Activated CD8-positive, alpha-beta memory T cell treated with anti-CD3 and anti-CD28 coated beads for 36 hours (primary cell): ENCODE measurements around the gene RGS10. TPM values are rescaled to one million over a fixed set of nuclear protein-coding genes. Genes with fewer than 3 reads are reported as not detected.

Source experiments
- CTCF ChIA-PET: fragments of 350-600 bp; sonication (Branson Sonifier 250); formaldehyde crosslinking; loops from one replicate; lab custom pipeline; 2021; ENCODE audit warnings: antibody characterized with exemption; lab: Charles Lee
- POLR2A ChIA-PET: fragments of 350-600 bp; sonication (Branson Sonifier 250); formaldehyde crosslinking; loops from one replicate; lab custom pipeline; 2021; ENCODE audit warnings: antibody characterized with exemption; lab: Charles Lee
- total RNA-seq, 2 experiments: library from RNA; stranded (reverse); gene quantifications; one replicate each; pipeline ENCODE4 v1.2.3, GENCODE V29; 2021

Gene RGS10
- total RNA-seq, 2 experiments from 2014 or later, result 150 to 152 TPM

DNA sequence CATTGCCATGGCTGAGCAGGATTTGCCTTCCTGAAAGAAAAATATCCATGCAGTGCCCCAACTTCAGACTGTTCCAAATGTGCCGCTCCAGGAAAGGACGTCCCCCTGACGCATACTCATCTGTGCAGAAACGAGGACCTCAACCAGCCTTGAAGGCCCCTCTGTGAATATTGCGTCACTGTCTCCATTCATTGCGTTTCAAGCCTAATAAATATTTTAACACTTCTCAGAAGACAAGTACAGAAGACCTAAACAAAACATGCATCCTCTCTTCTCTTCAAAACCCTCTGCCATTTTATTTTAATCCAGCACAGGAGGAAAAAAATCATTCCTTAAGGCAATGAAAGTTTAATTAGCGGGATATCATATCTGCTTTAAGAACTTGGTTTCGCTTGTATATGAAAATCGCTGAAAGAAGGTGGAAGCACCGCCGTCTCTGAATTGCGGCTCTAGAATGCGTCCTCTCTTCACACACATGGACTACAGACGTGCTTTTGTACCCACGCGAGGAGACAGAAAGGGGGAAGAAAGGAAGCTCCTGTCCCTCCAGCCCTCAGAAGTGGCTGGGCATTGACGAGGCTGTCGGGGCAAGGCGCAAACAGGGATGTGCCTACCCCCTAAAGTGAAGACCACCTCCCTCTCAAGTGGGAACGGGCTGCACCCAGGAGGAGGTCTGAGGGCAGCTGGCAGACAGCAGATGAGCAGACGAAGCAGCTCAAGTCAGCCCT, 36.8 kb downstream of the RGS10 start:
- CTCF ChIA-PET, result no interaction called here
- POLR2A ChIA-PET, result no interaction called here

DNA sequence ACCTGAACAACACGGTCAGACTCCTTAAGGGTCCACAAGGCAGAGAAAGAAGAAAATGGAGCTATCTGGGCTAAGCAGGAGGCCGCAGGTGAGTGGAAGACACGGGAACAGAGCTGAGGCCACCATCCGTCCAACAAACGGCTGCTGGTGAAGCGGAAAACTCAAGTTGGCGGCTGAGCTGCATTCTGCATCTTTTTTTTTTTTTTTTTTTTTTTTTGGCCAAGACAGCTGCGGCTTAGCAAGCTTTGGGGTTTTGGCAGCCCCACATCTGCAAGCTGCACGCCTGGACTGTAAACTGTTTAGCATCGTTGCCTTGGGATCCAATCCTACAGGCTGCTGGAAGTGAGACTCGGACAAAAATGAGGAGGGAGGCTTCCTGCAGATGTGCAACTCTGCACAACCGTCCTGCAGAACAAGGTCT, 37.4 kb downstream of the RGS10 start:
- ChIA-PET CTCF (interaction anchor here (0.7 kb wide), 1 partner anchor 121 kb away, joined by 6 read pairs; no protein-coding TSS in a partner anchor), POLR2A (no interaction called here)

DNA sequence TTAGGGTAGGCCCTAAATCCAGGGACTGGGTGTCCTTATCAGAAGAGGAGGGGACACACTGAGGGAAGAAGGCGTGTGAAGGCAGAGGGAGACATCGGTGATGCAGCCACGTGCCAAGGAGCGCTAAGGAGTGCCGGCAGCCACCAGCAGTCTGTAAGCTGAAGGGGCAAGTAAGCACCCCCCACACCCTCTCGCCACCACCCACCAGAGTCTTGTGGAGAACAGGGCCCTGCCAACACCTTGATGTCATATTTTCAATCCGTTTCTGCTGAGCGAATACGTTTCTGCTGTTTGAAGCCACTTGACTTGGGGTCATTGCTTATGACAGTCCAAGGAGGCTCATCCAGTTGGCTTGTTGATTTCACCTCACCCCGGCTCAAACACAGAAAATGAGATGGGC, 37.9 kb downstream of the RGS10 start:
- POLR2A ChIA-PET, result no interaction called here
- CTCF ChIA-PET, result interaction anchor here (0.7 kb wide), 1 partner anchor 121 kb away, joined by 6 read pairs; no protein-coding TSS in a partner anchor

DNA sequence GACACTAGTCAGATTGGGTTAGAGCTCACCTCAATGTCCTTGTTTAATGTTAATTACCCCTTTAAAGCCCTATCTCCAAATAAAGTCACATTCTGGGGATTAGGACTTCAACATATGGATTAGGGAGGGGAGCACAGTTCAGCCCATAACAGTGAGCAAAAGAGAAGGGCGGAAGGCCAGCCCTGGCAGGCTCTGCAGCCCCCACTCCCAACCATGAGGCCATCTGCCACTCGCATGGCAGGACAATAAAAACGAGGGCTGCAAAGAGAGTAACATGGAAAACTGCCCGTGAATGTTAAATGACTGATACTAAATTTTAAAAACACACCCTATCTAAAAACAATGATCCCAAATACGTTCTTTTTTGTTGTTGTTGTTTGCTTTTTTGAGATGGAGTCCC, 38.7 kb downstream of the RGS10 start:
- CTCF ChIA-PET, result no interaction called here
- POLR2A ChIA-PET, result no interaction called here

DNA sequence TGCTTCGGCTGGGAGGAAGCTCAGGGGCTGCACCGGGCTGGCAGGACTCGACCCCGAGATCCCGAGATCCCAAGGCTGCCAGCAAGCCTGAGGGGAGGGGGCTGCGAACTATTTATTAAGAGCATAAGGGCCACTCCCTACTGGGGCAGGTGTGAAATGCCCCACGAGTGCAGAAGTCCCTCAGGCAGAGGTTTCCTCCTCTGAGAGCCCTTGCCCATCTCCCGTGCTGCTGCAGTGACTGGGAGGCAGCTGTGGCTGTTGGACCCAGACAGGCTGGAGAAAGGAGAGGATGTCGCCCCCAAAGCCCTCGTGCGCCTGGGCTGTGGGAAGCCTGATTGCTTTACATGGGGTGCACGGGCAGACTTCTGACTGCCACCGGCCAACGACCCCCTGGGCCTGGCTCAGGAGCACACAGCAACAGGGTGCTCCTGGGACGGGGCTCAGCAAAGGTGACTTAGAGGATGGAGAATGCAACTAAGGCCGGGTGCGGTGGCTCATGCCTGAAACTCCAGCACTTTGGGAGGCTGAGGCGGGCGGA, 39.8 kb downstream of the RGS10 start:
- POLR2A ChIA-PET, result interaction anchor here (0.6 to 1.0 kb wide), 2 partner anchors 14 to 39 kb away, joined by 3 read pairs; no protein-coding TSS in a partner anchor
- CTCF ChIA-PET, result interaction anchor here (0.7 kb wide), 1 partner anchor 39 kb away, joined by 4 read pairs; no protein-coding TSS in a partner anchor

DNA sequence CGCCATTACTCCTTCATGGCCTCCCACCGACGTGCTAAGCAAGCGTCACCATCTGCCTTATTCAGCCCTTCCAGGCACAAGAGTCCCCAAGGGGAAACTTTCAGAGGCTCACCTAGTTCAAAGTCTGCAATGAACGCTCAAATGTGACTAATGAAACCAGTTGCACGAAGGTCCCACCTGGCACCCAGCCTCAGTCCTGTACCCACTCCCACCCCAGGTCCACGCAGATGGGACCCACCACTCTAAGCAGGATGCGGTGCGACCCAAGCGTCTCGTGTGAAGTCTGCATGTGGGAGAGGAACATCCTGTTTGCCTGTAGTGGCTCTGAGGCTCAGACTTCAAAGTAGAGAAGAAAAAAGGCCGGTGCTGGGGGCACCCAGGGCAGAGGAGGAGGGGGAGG, 40.3 kb downstream of the RGS10 start:
- CTCF ChIA-PET, result no interaction called here
- POLR2A ChIA-PET, result interaction anchor here (0.6 kb wide), 1 partner anchor 14 kb away, joined by 3 read pairs; no protein-coding TSS in a partner anchor

DNA sequence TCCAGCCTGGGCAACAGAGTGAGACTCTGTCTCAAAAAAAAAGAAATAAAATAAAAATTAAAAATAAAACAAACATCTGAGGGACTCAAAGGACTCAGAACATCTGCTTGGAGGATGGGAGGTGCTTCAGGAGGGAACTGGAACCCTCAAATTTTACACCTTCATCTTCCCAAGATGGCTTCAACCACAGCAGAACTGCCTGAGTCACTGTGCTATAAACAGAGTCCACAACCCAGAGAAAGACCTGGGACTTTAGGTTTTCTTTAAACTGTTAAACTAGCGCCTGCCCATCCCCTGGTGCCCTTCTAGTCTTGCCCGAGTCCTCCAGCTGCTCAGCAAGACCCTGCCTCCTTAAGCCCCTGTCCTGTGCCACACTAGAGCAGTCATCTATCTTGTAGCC, 40.8 kb downstream of the RGS10 start:
- ChIA-PET POLR2A (no interaction called here), CTCF (interaction anchor here (1.7 kb wide), 1 partner anchor 16 kb away, joined by 5 read pairs; no protein-coding TSS in a partner anchor)

DNA sequence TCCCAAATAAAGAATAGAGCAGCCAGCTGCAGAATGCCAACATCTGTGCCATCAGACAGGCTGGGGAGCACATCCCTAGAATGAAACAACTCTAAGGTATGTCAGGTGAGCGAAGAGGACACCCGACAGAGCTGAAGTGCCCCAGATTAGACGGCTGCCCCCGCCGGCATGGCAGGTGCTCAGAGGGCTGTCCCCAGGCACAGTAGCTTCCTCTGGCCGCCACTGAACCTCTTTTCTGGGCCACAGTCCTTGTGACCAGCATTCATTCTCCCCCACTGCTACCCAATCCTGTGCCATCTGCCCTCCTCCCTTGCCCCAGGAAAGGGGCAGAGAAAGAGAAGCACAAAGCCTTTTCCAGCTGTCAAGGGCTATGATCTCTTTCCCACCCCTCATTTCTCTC, 41.7 kb downstream of the RGS10 start:
- POLR2A ChIA-PET, result interaction anchor here (1.0 kb wide), 1 partner anchor 17 kb away, joined by 3 read pairs; no protein-coding TSS in a partner anchor
- CTCF ChIA-PET, result interaction anchor here (0.6 to 2.2 kb wide), 4 partner anchors 11 to 364 kb away, joined by 3 to 6 read pairs (median 4); partner anchors contain the start of gene RGS10

DNA sequence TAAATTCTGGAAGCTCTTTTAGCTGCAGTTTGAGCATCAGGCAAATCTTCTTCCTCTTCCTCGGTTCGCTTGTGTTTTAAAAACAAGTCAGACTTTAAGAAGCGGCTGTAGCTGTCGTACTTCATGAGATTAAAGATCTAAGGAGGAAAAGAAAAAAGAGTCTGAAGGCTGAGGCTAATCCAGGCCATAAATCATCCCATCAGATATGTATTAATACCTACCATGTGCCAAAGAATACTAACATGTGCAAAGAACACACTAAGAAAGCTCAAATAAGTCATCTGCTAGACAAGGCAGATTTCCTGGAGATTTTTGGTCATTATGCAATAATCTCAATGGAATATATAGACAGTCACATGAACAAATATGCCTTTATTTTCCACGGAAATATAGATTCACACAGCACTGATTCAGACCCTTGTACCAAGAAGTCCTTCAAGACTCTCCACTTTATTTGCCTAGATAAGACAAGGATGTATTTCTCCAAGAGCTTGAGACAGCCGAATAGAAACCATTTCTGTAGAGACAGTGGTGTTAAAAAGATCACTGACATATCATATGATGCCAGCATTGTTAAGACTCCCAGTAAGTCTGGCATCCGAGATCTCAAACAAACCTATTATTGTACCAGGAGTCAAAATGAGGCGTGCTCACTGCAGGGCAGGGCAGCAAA, 42.3 kb downstream of the RGS10 start:
- POLR2A ChIA-PET, result interaction anchor here (0.5 to 1.0 kb wide), 3 partner anchors 17 to 320 kb away, joined by 3 to 5 read pairs (median 4); no protein-coding TSS in a partner anchor
- CTCF ChIA-PET, result interaction anchor here (0.7 to 2.2 kb wide), 3 partner anchors 11 to 43 kb away, joined by 3 to 6 read pairs (median 5); partner anchors contain the start of gene RGS10

DNA sequence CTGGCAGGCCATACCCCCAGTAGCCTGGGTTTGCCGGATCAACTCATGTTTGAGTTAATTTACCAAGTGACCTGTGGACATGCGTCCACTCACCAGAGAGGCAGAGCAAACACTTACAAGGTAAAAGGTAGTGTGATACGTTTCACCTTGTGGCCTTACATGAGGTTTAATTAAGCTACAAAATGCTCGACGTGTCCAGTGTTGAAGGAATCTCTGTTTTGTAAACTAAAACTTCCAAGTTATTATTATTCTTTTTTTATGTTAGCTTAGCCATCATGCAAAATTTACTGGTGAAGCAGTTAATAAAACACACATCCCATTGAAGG, 42.9 kb downstream of the RGS10 start:
- CTCF ChIA-PET, result interaction anchor here (2.2 kb wide), 1 partner anchor 10 kb away, joined by 6 read pairs; no protein-coding TSS in a partner anchor
- POLR2A ChIA-PET, result interaction anchor here (0.5 kb wide), 1 partner anchor 320 kb away, joined by 5 read pairs; no protein-coding TSS in a partner anchor

DNA sequence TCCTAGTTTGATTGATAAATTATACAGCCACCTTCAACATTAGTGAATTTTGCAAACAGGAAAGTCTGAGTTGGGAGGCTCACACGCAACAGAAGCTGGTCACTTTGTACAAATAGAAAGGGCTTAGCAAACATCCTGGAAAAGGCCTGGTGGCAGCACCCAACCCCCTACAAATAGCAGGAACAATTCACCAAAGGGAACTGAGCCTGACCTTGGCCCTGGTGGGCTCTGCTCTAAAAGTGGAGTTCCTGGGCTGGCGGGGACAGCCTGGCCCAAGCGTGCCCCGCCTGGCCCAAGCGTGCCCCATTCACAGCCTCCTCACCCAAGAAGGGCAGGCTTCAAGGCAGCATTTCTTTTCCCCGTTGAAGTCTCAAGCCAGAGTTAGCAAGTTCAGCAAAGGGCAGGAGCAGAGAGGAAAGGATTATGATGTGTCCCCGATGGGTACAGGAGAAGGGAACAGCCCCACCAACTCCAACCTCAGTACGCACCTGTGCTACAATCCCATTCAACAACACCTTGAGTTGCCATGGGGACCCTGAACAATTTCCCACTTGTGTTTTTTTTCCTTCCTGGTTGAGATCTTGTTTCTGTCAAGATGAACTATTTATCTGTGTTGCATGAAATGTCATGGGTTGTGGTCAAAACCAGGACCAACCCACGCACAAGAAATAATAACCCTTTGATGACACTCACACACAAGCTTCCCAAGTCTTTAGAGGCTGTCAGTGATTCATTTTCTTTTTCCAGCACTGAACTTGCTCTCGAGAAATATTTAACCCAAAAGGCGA, 43.4 kb downstream of the RGS10 start:
- POLR2A ChIA-PET, result no interaction called here
- CTCF ChIA-PET, result interaction anchor here (2.2 kb wide), 1 partner anchor 10 kb away, joined by 6 read pairs; no protein-coding TSS in a partner anchor

DNA sequence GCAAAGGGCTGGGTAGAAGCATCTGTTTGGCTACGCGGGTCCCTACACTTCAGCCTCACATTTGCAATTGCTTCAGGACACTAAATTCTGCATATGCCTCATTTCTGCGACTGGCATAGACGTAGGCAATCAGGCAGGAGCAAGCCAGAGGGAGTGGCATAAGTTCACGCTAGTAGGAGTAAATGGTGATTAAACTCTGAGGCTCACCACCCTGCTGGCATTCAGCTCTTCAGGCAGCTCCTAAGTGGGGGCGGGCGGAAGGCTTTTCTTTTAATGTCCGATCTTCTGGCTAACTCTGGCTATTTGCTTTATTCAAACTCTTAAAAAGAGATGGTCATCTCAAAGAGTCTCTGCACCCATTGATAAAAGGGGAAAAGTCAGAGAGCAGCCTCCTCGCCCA, 45.3 kb downstream of the RGS10 start:
- ChIA-PET POLR2A (interaction anchor here (1.6 kb wide), 1 partner anchor 45 kb away, joined by 3 read pairs; the partner anchor contains the start of gene RGS10), CTCF (no interaction called here)

DNA sequence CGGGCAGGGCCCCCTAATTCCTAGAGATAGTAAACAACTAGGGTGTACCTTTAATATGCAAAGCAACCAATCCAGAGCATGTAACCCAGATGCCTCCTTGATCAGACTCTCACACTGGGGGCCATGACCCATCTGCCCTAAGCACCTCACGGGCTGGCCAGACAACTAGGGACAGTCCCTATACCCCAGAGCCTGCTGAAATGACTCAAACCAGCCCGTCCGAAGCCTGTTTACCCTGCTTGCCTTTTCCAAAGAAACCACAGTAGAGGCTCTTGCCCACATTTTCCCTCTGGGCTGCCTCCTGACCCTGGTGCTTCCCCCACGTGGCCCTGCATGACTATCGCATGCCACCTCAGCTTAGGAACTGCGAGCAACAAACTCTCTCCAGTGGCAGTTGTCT, 46.2 kb downstream of the RGS10 start:
- ChIA-PET POLR2A (interaction anchor here (1.6 kb wide), 1 partner anchor 46 kb away, joined by 3 read pairs; the partner anchor contains the start of gene RGS10), CTCF (interaction anchor here (1.2 kb wide), 1 partner anchor 27 kb away, joined by 3 read pairs; no protein-coding TSS in a partner anchor)

DNA sequence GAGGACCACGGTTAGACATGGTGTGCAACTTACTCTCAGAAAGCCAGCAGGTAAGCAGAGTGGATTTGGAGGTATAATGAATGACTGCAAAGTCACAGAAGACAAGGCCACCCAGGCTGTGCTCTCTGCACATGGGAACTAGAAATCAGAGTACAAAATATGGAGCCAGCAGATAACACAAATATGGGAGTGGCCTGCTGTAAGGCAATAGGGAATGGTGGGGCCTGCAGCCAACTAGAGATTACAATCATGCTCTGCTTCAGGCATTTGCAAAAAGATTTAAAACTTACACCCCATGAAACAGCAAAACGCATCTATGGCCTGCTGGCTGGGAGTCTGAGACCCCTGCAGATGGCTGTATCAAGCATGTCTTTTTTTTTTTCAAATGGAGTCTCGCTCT, 47.0 kb downstream of the RGS10 start:
- CTCF ChIA-PET, result interaction anchor here (1.1 to 1.2 kb wide), 2 partner anchors 21 to 27 kb away, joined by 3 read pairs; no protein-coding TSS in a partner anchor

DNA sequence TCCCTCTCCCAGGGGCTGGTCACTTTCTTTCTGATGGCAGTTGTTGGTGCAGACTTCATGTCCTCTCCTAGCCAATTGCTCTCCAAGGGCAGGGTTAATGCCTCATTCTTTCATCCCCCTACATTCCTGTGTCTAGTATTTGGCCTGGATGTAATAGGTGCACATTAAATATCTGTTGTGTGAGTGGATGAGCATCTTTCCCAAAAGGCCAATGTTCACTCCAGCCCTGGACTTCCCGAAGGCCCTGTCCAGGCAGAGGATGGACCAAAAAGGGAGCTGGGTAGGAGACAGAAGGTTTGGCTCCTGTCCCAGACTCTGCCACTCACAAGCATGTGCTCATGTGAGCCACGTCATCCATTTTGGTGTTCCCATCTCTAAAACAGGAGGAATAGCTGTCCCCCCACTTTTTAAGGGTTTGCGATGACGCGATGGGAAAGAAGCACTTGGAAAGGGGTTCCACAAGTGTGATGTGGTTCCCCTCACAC, 47.5 kb downstream of the RGS10 start:
- POLR2A ChIA-PET, result no interaction called here
- CTCF ChIA-PET, result interaction anchor here (1.1 to 1.2 kb wide), 2 partner anchors 22 to 26 kb away, joined by 3 read pairs; no protein-coding TSS in a partner anchor

More for the DNA sequence above, 47.0 kb downstream of the RGS10 start:
- POLR2A ChIA-PET, result no interaction called here

DNA sequence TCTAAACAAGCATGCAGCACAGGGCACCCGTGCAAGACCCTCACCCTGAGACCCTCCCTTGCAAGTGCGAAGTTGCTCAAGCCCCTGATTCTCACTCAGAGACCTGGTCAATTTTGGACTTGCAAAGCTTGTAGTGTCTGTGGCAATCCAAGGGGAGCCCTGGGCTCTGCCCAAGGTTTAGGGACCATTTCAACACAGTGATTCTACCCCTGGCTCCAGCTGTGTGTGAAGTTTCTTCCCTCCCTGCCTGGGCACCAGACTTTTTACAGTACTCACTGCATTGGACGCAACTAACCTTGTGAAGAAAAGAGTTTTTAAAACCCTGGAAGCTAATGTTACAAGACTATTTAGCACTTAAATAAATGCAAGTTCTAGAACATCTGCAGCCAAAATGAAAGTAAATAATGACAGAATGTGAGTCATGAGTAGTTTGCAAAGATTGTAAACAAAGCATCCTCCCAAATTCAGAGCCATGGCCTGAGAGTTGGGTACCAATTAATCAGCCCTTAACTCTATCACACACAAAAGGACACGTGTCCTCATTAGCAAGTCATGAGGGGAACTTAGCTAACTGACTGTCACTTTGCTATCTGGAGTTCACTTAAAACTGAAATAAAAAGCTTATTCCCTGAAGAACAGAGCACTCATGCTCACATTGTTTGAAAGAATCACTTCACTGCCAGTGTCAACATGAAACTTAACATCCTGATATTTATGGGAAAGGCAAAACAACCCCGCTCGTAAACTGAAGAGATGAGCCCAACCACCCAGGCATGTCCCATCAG, 48.1 kb downstream of the RGS10 start:
- ChIA-PET POLR2A (no interaction called here), CTCF (interaction anchor here (0.7 to 1.2 kb wide), 5 partner anchors 15 to 192 kb away, joined by 3 to 5 read pairs (median 3); partner anchors contain the start of gene RGS10)

DNA sequence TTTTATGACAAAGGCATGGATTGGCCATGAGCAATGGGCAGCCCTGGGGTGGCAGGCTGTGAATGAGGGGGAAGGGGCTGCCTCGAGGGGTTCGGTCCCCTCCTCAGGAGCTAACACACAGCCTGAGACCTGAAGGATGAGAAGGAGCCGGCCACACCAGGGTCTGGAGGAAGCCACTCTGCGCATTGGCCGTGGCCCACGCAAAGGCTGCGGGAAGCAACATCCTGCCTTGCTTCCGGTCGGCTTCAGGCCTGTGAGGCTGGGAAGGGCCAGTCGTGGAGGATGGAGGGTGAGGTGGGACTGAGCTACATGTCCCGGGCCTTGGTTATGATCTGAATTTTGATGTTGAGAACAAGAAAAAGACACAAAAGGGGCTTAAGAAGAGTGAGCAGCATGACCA, 49.4 kb downstream of the RGS10 start:
- ChIA-PET POLR2A (no interaction called here), CTCF (interaction anchor here (0.7 to 1.2 kb wide), 3 partner anchors 15 to 144 kb away, joined by 3 to 5 read pairs (median 5); no protein-coding TSS in a partner anchor)
